Measurements from ENCODE around the gene ADAM10. TPM values are rescaled to one million over a fixed set of nuclear protein-coding genes. Genes with fewer than 3 reads are reported as not detected.

Gene ADAM10
- total RNA-seq, 4 donors from 2014 or later, result 20.1 to 42.5 (median 33.4) TPM

DNA sequence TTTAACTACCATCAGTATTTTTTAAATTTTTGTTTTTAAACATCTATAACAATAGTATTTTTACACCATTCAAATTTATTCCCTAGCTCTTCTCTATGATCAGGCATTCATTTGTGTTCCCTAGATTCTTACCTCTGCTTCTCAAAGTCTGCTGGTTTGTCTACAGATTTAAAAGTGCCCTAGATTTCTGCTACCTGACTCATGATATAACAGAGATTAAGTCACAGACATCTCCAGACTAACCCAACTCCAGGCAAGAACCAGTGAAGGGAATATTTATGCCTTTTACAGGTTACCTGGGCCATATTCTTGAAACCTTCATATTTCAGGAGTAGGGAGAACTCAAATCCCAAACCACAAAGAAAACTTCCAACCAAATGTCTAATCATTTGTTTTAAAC, 38.8 kb downstream of the ADAM10 start:
- no peak for DNase-seq
- Histone ChIP-seq H3K4me1 (peaks cover 0 to 5% of the 10 kb centered on the region in 2 donors), H3K9me3 (no peaks in the 10 kb centered on the region), H3K27ac (no peak overlapping the region), H3K36me3 (peaks cover 0 to 3% of the 10 kb centered on the region in 2 donors), H3K27me3 (no peaks in the 10 kb centered on the region), H3K4me3 (no peak overlapping the region)
- TF ChIP-seq POLR2A (IDR thresholded peaks at IDR 0.05), result no peak
- TF ChIP-seq, protein P1, sequence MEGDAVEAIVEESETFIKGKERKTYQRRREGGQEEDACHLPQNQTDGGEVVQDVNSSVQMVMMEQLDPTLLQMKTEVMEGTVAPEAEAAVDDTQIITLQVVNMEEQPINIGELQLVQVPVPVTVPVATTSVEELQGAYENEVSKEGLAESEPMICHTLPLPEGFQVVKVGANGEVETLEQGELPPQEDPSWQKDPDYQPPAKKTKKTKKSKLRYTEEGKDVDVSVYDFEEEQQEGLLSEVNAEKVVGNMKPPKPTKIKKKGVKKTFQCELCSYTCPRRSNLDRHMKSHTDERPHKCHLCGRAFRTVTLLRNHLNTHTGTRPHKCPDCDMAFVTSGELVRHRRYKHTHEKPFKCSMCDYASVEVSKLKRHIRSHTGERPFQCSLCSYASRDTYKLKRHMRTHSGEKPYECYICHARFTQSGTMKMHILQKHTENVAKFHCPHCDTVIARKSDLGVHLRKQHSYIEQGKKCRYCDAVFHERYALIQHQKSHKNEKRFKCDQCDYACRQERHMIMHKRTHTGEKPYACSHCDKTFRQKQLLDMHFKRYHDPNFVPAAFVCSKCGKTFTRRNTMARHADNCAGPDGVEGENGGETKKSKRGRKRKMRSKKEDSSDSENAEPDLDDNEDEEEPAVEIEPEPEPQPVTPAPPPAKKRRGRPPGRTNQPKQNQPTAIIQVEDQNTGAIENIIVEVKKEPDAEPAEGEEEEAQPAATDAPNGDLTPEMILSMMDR (IDR thresholded peaks at IDR 0.05 in 4 of 5, conservative IDR thresholded peaks at IDR 0.05 in 1 of 5), result no peak
- in situ Hi-C loops (cut with MboI; ENCODE audit: low sequenced_read_pairs in 4 of 4) (no loop called here), intact Hi-C loops (cut with DNase I; ENCODE audit: low total_unique reads) (no loop called here)
- ATAC-seq, result no peak

DNA sequence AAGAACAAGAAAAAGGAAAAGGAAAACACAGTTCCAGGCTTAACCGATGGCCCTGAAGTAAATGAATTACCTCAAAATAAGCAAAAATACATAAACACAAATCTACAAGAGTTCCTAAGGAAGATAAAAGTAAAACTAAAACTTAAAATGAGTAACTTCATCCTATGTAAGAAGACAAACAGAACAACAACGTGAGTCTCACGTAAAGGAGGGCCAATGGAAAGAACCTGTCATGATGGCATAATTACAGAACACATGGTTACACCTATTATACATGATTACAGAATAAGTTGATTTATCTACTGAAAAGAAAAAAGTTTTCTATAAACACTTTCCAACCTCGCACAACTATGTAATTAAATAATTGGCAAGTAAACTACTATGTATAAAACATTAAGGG, 42.1 kb downstream of the ADAM10 start:
- in situ Hi-C loops (cut with MboI; ENCODE audit: low sequenced_read_pairs in 4 of 4) (no loop called here), intact Hi-C loops (cut with DNase I; ENCODE audit: low total_unique reads) (no loop called here)
- Histone ChIP-seq H3K9me3 (no peaks in the 10 kb centered on the region), H3K4me1 (peaks cover 0 to 5% of the 10 kb centered on the region in 2 donors), H3K27ac (no peak overlapping the region), H3K27me3 (no peaks in the 10 kb centered on the region), H3K4me3 (no peak overlapping the region), H3K36me3 (no peaks in the 10 kb centered on the region)
- TF ChIP-seq, protein P1 (IDR thresholded peaks at IDR 0.05 in 4 of 5, conservative IDR thresholded peaks at IDR 0.05 in 1 of 5), result no peak
- TF ChIP-seq POLR2A (IDR thresholded peaks at IDR 0.05), result no peak
- DNase-seq (no peak), ATAC-seq (no peak)

DNA sequence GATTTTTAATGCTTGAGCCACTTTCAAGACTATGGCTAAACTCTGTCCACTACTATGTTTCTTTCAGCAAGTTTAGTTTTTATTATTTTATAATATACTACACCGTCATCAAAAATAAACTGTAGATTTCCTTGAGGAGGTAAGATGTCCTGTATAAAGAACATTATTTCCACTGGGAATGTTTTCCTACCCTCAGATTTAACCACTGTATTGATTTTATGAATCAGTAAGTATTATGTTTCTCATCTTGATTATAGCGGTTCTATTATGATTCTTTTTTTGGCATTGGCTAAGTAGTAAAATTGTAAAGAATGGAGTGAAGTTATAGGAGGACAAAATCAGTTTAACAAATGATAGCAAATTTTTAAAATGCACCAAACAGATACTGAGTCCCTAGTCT, 44.4 kb downstream of the ADAM10 start:
- DNase-seq (no peak), ATAC-seq (no peak)
- intact Hi-C loops (cut with DNase I; ENCODE audit: low total_unique reads) (no loop called here), in situ Hi-C loops (cut with MboI; ENCODE audit: low sequenced_read_pairs in 4 of 4) (no loop called here)
- H3K4me3 ChIP-seq, result no peak overlapping the region
- no peak for TF ChIP-seq POLR2A (IDR thresholded peaks at IDR 0.05)
- TF ChIP-seq, protein P1 (IDR thresholded peaks at IDR 0.05 in 4 of 5, conservative IDR thresholded peaks at IDR 0.05 in 1 of 5), result no peak
- no peaks in the 10 kb centered on the region for H3K27me3 ChIP-seq
- no peak overlapping the region for H3K27ac ChIP-seq
- H3K9me3 ChIP-seq, result no peaks in the 10 kb centered on the region
- H3K36me3 ChIP-seq, result no peaks in the 10 kb centered on the region
- peaks cover 0 to 11% of the 10 kb centered on the region in 2 donors for H3K4me1 ChIP-seq

DNA sequence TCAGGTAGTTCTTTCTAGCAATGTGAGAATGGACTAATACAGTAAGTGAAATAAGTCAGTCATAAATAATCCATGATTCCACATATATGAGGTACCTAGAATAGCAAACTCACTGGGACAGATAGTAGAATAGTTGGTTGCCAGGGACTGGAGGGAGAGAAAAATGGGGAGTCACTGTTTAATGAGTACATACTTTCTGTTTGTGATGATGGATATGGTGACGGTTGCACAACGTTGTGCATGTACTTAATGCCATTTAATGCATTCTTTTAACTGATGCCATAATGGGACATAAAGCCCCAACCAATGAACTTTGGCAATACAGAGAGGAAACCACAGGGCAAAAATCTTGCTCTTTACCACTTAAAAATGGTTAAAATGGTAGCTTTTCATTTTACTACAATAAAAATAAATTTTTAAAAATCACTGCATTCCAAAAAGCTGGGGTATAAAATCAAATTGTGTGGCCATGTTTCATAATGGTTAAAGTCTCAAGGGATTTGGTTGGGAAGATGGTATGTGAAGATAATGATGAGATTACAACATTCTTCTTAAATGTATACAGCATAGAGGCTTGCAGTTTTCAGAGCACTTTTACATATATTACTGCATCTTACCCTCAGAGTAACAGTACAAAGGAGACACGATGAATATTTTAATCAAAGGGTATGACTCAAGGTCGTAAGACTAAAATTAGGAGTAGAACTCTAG, 45.2 kb downstream of the ADAM10 start:
- intact Hi-C loops (cut with DNase I; ENCODE audit: low total_unique reads) (no loop called here), in situ Hi-C loops (cut with MboI; ENCODE audit: low sequenced_read_pairs in 4 of 4) (no loop called here)
- Histone ChIP-seq H3K27ac (no peak overlapping the region), H3K27me3 (no peaks in the 10 kb centered on the region), H3K9me3 (no peaks in the 10 kb centered on the region), H3K4me3 (no peak overlapping the region), H3K36me3 (no peaks in the 10 kb centered on the region), H3K4me1 (peaks cover 0 to 11% of the 10 kb centered on the region in 2 donors)
- ATAC-seq (no peak), DNase-seq (no peak)
- no peak for TF ChIP-seq POLR2A (IDR thresholded peaks at IDR 0.05)
- TF ChIP-seq, protein P1 (IDR thresholded peaks at IDR 0.05 in 4 of 5, conservative IDR thresholded peaks at IDR 0.05 in 1 of 5), result no peak

DNA sequence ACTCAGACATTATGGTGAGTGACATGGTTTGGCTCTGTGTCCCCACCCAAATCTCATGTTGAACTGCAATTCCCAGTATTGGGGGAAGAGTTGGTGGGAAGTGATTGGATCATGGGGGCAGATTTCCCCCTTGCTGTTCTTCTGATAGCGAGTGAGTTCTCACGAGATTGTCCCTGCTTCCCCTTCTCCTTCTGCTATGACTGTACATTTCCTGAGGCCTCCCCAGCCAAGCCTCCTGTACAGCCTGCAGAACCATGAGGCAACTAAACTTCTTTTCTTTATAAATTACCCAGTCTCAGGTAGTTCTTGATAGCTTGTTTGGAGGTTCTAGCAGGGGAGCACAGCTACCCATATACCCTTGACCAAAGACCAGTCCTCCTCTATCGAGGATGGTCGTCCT, 45.9 kb downstream of the ADAM10 start:
- intact Hi-C loops (cut with DNase I; ENCODE audit: low total_unique reads), result no loop called here
- DNase-seq (no peak), ATAC-seq (no peak)
- no peak for TF ChIP-seq POLR2A (IDR thresholded peaks at IDR 0.05)
- TF ChIP-seq, protein P1 (IDR thresholded peaks at IDR 0.05 in 4 of 5, conservative IDR thresholded peaks at IDR 0.05 in 1 of 5), result no peak
- Histone ChIP-seq H3K27me3 (no peaks in the 10 kb centered on the region), H3K4me1 (peaks cover 0 to 11% of the 10 kb centered on the region in 2 donors), H3K4me3 (no peak overlapping the region), H3K9me3 (no peaks in the 10 kb centered on the region), H3K36me3 (no peaks in the 10 kb centered on the region), H3K27ac (no peak overlapping the region)
- in situ Hi-C loops (cut with MboI; ENCODE audit: low sequenced_read_pairs in 4 of 4), result no loop called here
